Mesendoderm (in vitro differentiated cells): ENCODE results near the gene LINGO3.
"Not testable (repeated sequence)": the region's sequence is repeated elsewhere in the genome, so short reads cannot be mapped to it uniquely, and the experiment has no call there.

Experiments used
- DNase-seq: peaks from one replicate; pipeline ENCODE4 v3.0.0; 2013
- H2AK5ac ChIP-seq: 2 replicates; pipeline ENCODE4 v1.6.1; 2013; ENCODE audit warnings: low read length, inconsistent platforms
- H2BK120ac ChIP-seq: 2 replicates; pipeline ENCODE4 v1.6.1; 2013; ENCODE audit warnings: low read depth, mild to moderate bottlenecking, low read length, moderate library complexity, mixed read lengths
- H2BK15ac ChIP-seq: replicated peaks from 2 replicates; pipeline ENCODE4 v1.6.1; 2013; ENCODE audit warnings: low read depth, mild to moderate bottlenecking, moderate library complexity
- H2BK5ac ChIP-seq: 2 replicates; pipeline ENCODE4 v1.6.1; 2013; ENCODE audit warnings: low read length, inconsistent platforms
- H3K18ac ChIP-seq: 2 replicates; pipeline ENCODE4 v1.6.1; 2013; ENCODE audit warnings: mild to moderate bottlenecking, low read length, mixed read lengths
- H3K23ac ChIP-seq: one replicate; pipeline ENCODE4 v1.6.1; 2013; ENCODE audit warnings: low read length
- H3K27ac ChIP-seq: 2 replicates; pipeline ENCODE4 v1.5.1; 2013; ENCODE audit warnings: low read depth, mild to moderate bottlenecking, inconsistent platforms, low read length, moderate library complexity
- H3K27me3 ChIP-seq: 2 replicates; pipeline ENCODE4 v1.6.1; 2013; ENCODE audit warnings: low read length, control low read depth, mild to moderate bottlenecking, inconsistent platforms; ENCODE audit not compliant: insufficient read depth, poor library complexity
- H3K36me3 ChIP-seq: 2 replicates; pipeline ENCODE4 v1.6.1; 2013; ENCODE audit warnings: low read length, inconsistent platforms; ENCODE audit not compliant: control insufficient read depth, insufficient read depth
- H3K4ac ChIP-seq: one replicate; pipeline ENCODE4 v1.6.1; 2013; ENCODE audit warnings: low read depth, mild to moderate bottlenecking, low read length, moderate library complexity
- H3K4me1 ChIP-seq: 2 replicates; pipeline ENCODE4 v1.6.1; 2013; ENCODE audit warnings: low read depth, low read length, inconsistent platforms; ENCODE audit not compliant: control insufficient read depth
- H3K4me2 ChIP-seq: 2 replicates; pipeline ENCODE4 v1.6.1; 2013; ENCODE audit warnings: low read length
- H3K4me3 ChIP-seq: 2 replicates; pipeline ENCODE4 v1.5.1; 2013; ENCODE audit warnings: mild to moderate bottlenecking, low read length
- H3K56ac ChIP-seq: one replicate; pipeline ENCODE4 v1.6.1; 2013; ENCODE audit warnings: low read length
- H3K79me1 ChIP-seq: 2 replicates; pipeline ENCODE4 v1.6.1; 2013; ENCODE audit warnings: low read length, inconsistent platforms
- H3K79me2 ChIP-seq: 2 replicates; pipeline ENCODE4 v1.6.1; 2013; ENCODE audit warnings: mild to moderate bottlenecking, low read length; ENCODE audit not compliant: control insufficient read depth, insufficient read depth
- H3K9ac ChIP-seq: 2 replicates; pipeline ENCODE4 v1.6.1; 2013; ENCODE audit warnings: low read length, inconsistent platforms
- H4K5ac ChIP-seq: one replicate; pipeline ENCODE4 v1.6.1; 2013; ENCODE audit warnings: low read length
- H4K8ac ChIP-seq: one replicate; pipeline ENCODE4 v1.6.1; 2013; ENCODE audit warnings: low read depth, mild to moderate bottlenecking, control low read depth, low read length, moderate library complexity
- WGBS: extraction: QIAGEN DNeasy Blood & Tissue Kit; methylation state at CpG from one replicate; pipeline ENCODE4 v1.1.7; 2013; ENCODE audit warnings: low lambda C conversion rate, missing lambda C conversion rate; ENCODE audit not compliant: insufficient coverage; ENCODE audit errors: extremely low coverage; 5-methylcytosine and 5-hydroxymethylcytosine counted together

LINGO3 gene

DNA sequence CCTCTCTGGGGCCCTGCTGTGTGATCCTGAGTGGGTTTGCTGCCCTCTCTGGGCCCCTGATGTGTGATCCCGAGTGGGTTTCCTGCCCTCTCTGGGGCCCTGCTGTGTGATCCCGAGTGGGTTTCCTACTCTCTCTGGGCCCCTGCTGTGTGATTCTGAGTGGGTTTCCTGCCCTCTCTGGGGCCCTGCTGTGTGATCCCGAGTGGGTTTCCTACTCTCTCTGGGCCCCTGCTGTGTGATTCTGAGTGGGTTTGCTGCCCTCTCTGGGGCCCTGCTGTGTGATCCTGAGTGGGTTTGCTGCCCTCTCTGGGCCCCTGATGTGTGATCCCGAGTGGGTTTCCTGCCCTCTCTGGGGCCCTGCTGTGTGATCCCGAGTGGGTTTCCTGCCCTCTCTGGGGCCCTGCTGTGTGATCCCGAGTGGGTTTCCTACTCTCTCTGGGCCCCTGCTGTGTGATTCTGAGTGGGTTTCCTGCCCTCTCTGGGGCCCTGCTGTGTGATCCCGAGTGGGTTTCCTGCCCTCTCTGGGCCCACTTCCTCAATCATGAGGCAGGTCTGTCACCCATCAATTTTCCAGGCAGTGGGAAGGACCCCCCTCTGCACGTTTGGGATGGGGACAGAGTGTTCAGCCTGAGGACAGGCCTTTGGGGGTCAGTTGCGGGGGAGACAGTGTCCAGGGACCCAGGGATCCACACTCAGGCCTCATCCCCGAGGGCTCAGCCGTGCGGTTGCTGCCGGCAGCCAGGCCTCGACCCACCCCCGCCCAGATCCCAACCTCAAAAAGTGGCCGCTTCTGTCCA lies 26.5 kb downstream of the LINGO3 start:
- not testable (repeated sequence) for H3K27me3 ChIP-seq, H3K4me3 ChIP-seq, H3K79me2 ChIP-seq, H2AK5ac ChIP-seq, H2BK15ac ChIP-seq, H3K36me3 ChIP-seq, H4K5ac ChIP-seq, H3K4ac ChIP-seq, H4K8ac ChIP-seq, H3K79me1 ChIP-seq, H2BK5ac ChIP-seq, H3K18ac ChIP-seq, H3K23ac ChIP-seq, H3K27ac ChIP-seq, DNase-seq, H3K4me1 ChIP-seq, H2BK120ac ChIP-seq
- WGBS, result no CpG with 5 or more reads among the region's 16 CpGs
- H3K56ac ChIP-seq, result peak overlapping the region; percentile 67
- peak overlapping the region; percentile 51 for H3K9ac ChIP-seq
- H3K4me2 ChIP-seq, result peak overlapping the region; percentile 48

GRCh38 chr19:2280633-2281264 lies 27.2 kb downstream of the LINGO3 start:
- no peak overlapping the region for H4K5ac ChIP-seq
- no peaks in the 10 kb centered on the region for H3K27me3 ChIP-seq
- H3K23ac ChIP-seq, result no peak overlapping the region
- no peak overlapping the region for H3K9ac ChIP-seq
- H3K27ac ChIP-seq, result no peak overlapping the region
- no peak overlapping the region for H4K8ac ChIP-seq
- no peaks in the 10 kb centered on the region for H3K79me1 ChIP-seq
- H2BK15ac ChIP-seq, result no peak overlapping the region
- no peak overlapping the region for H2AK5ac ChIP-seq
- no peak overlapping the region for H2BK5ac ChIP-seq
- H3K36me3 ChIP-seq, result no peaks in the 10 kb centered on the region
- no CpG with 5 or more reads among the region's 26 CpGs for WGBS
- no peaks in the 10 kb centered on the region for H3K79me2 ChIP-seq
- H3K4me2 ChIP-seq, result no peak overlapping the region
- H3K4me3 ChIP-seq, result no peak overlapping the region
- H3K56ac ChIP-seq, result no peak overlapping the region
- no peak for DNase-seq
- no peak overlapping the region for H2BK120ac ChIP-seq
- no peaks in the 10 kb centered on the region for H3K4me1 ChIP-seq
- no peak overlapping the region for H3K4ac ChIP-seq
- no peak overlapping the region for H3K18ac ChIP-seq

DNA sequence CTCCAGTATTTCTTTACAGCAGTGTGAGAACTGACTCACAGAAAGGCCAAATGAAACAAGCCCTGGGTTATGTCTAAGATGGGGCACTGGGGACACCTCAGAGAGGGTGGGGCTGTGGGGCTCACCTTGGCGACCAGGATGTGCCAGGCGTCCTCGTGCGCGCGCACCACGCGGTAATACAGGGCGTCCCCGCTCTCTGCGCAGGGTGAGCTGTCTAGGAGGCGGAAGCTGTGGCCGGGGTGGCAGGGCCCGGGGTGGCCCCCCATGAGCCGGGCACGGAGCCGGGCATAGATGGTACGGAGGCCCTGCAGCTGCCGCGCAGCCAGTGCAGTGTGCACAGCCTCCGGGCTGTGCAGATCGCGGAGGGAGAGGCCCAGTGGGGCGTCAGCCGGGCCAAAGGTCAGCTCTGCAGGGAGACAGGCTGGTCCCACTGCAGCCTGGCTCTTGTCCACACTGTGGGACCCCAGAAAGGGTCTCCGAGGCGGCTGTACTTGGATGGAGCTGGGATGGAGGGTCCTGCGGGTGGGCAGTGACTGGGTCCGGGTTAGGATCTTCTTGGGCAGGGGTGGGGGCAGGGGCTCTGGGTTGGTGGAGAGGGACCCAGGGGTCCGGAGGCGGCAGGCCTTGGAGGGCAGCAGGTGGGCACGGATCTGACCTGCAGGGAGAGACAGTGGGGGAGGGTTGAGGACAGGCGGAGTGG lies 29.3 kb downstream of the LINGO3 start:
- Histone ChIP-seq H4K8ac (no peak overlapping the region), H3K27ac (no peak overlapping the region), H3K79me2 (peaks cover 5% of the 10 kb centered on the region), H3K9ac (no peak overlapping the region), H2AK5ac (no peak overlapping the region), H3K79me1 (peaks cover 6% of the 10 kb centered on the region), H3K23ac (no peak overlapping the region), H2BK5ac (no peak overlapping the region), H3K36me3 (no peaks in the 10 kb centered on the region), H3K4me3 (no peak overlapping the region), H3K56ac (no peak overlapping the region), H3K27me3 (no peaks in the 10 kb centered on the region), H2BK15ac (no peak overlapping the region), H4K5ac (no peak overlapping the region), H2BK120ac (no peak overlapping the region), H3K18ac (no peak overlapping the region), H3K4me1 (no peaks in the 10 kb centered on the region), H3K4me2 (no peak overlapping the region), H3K4ac (no peak overlapping the region)
- DNase-seq, result no peak
- WGBS, result no CpG with 5 or more reads among the region's 33 CpGs

GRCh38 chr19:2277138-2277537 lies 30.8 kb downstream of the LINGO3 start:
- H3K4me3 ChIP-seq, result no peak overlapping the region
- no peaks in the 10 kb centered on the region for H3K27me3 ChIP-seq
- H2BK15ac ChIP-seq, result no peak overlapping the region
- no peak overlapping the region for H2BK5ac ChIP-seq
- H3K4me2 ChIP-seq, result no peak overlapping the region
- no peak overlapping the region for H4K8ac ChIP-seq
- H2AK5ac ChIP-seq, result no peak overlapping the region
- WGBS, result no CpG with 5 or more reads among the region's 9 CpGs
- peaks cover 3% of the 10 kb centered on the region for H3K36me3 ChIP-seq
- no peak overlapping the region for H4K5ac ChIP-seq
- no peaks in the 10 kb centered on the region for H3K4me1 ChIP-seq
- DNase-seq, result no peak
- no peak overlapping the region for H3K18ac ChIP-seq
- H3K27ac ChIP-seq, result no peak overlapping the region
- no peak overlapping the region for H3K9ac ChIP-seq
- H3K79me2 ChIP-seq, result peaks cover 11% of the 10 kb centered on the region
- H3K79me1 ChIP-seq, result peaks cover 7% of the 10 kb centered on the region
- H3K23ac ChIP-seq, result no peak overlapping the region
- H2BK120ac ChIP-seq, result no peak overlapping the region
- no peak overlapping the region for H3K56ac ChIP-seq
- no peak overlapping the region for H3K4ac ChIP-seq

DNA sequence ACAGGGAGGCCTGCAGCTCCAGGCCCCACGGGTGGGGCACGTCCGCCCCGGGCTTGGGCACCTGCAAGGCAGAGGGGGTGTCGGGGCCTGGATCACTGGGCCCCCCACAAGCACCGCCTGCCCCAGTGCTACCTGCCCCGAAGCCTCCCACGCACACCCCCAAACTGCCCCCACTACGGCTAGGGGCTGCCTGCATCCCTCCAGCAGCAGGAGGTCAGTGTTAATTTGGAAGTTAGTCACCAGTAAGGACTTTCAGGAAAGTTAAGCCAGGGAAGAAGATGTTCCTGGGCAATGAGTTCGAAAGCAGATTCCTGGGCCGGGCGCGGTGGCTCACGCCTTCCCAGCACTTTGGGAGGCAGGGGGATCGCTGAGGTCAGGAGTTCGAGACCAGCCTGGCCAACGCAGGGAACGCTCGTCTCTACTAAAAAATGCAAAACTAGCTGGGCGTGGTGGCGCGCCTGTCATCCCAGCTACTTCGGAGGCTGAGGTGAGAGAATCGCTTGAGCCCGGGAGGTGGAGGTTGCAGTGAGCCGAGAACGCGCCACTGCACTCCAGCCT lies 31.4 kb downstream of the LINGO3 start:
- H3K79me2 ChIP-seq, result peaks cover 16% of the 10 kb centered on the region
- no peak overlapping the region for H3K4me2 ChIP-seq
- no peak for DNase-seq
- H4K5ac ChIP-seq, result no peak overlapping the region
- no peak overlapping the region for H2BK15ac ChIP-seq
- no peaks in the 10 kb centered on the region for H3K27me3 ChIP-seq
- H3K23ac ChIP-seq, result no peak overlapping the region
- H2BK5ac ChIP-seq, result no peak overlapping the region
- peaks cover 7% of the 10 kb centered on the region for H3K79me1 ChIP-seq
- peaks cover 5% of the 10 kb centered on the region for H3K36me3 ChIP-seq
- no peak overlapping the region for H3K27ac ChIP-seq
- no peak overlapping the region for H4K8ac ChIP-seq
- no peak overlapping the region for H3K4me3 ChIP-seq
- no peak overlapping the region for H3K18ac ChIP-seq
- WGBS, result no CpG with 5 or more reads among the region's 28 CpGs
- no peak overlapping the region for H2AK5ac ChIP-seq
- H2BK120ac ChIP-seq, result no peak overlapping the region
- no peaks in the 10 kb centered on the region for H3K4me1 ChIP-seq
- no peak overlapping the region for H3K9ac ChIP-seq
- no peak overlapping the region for H3K56ac ChIP-seq
- H3K4ac ChIP-seq, result no peak overlapping the region
